ENCODE data around the gene SLC15A2.

- TF ChIP-seq CTCF (IDR thresholded peaks at IDR 0.05) (no peak), ZFX (IDR thresholded peaks at IDR 0.05; ENCODE audit: borderline replicate concordance) (no peak)
Observed at GRCh38 chr3:121951291-121951919, 57.2 kb downstream of the SLC15A2 start.

All from 22Rv1 (cell line).